Measurements from ENCODE around the gene HSD11B1L.

Gene HSD11B1L

DNA sequence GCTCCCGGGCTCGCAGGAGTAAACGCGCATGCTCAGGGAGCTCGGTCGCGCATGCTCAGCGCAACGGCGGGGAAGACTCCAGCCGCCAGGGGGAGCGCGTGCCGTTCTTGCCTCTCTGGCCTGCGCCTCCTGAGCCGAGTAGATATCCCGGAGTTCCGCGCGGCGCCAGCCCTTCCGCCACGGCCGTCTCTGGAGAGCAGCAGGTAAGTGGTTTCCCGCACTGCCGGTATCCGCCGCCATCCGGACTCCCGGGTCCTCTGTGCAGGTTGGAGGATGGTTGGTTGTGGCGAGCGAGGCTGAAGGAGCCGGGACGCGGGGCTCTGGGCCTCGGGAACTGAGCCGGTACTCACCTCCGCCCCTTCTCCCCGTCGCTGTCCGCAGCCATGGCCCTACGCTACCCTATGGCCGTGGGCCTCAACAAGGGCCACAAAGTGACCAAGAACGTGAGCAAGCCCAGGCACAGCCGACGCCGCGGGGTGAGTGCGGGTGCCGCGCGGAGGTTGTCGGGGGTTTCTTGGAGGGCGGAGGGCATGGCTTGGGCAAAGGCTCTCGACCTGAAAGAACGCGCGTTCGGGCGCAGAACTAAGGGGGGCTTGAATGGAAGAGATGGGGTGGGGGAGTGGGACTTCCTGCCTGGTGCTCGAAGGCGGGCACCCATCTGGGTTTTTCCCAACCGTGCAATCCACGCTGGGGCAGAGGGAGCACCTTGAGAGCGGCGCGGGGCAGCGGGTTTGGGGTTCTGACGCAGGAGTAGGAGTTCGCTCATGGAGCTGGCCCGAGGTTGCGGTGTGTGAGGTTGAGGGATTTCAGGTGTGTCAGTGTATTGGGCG is 9.5 kb downstream of the HSD11B1L start, which contains the start of gene RPL36:
TSS of gene RPL36 (plus strand) at position 171 of the 830 bp plus-strand sequence. CDS start at position 384, 213 bp downstream.
- Histone ChIP-seq H3K27ac (ENCODE audit: low read length) (peak within 1 kb of the TSS; percentile 87), H3K27me3 (ENCODE audit: low read depth, low read length) (no peaks in the 10 kb centered on the region), H3K4me3 (ENCODE audit: low read depth in 1 of 2, low read length in 2 of 2) (peak within 1 kb of the TSS; percentile 79 to 83), H3K36me3 (ENCODE audit: control insufficient read depth in 1 of 2, insufficient read depth in 2 of 2, low read length in 2 of 2) (peaks cover 15 to 34% of the 10 kb centered on the region in 2 donors), H3K4me1 (ENCODE audit: control insufficient read depth in 1 of 2, insufficient read depth in 2 of 2, low read length in 2 of 2) (peaks cover 0 to 25% of the 10 kb centered on the region in 2 donors), H3K9me3 (ENCODE audit: control insufficient read depth in 1 of 2, low read length in 2 of 2) (no peaks in the 10 kb centered on the region)

DNA sequence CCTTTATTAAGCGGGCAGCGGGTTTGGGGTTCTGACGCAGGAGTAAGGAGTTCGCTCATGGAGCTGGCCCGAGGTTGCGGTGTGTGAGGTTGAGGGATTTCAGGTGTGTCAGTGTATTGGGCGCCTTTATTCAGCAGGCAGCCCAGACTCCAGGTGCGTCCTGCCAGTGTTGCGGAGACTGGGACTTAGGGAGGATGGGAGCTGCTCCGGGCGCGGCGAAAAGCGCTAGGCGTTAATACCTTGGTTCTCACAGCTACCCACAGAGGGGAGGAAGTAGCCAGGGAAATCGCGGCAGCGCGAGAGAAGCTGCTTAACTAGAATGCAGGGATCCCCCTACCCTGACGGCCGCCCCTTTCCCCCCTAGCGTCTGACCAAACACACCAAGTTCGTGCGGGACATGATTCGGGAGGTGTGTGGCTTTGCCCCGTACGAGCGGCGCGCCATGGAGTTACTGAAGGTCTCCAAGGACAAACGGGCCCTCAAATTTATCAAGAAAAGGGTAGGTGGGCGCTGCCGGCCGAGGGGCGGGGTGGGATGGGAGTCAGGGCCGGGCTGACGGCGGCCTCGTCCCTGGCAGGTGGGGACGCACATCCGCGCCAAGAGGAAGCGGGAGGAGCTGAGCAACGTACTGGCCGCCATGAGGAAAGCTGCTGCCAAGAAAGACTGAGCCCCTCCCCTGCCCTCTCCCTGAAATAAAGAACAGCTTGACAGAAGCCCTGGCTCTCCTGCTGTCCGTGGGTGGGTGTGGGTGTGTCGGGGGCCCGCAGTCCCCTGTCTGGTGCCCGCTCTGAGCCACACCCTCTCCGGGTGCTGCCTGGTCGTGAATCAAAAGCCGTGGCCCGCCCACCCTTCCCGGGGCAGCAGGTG is 10.4 kb downstream of the HSD11B1L start:
- H3K36me3 ChIP-seq (ENCODE audit: control insufficient read depth in 1 of 2, insufficient read depth in 2 of 2, low read length in 2 of 2) = peaks cover 18 to 43% of the 10 kb centered on the region in 2 donors
- peak overlapping the region; percentile 87 for H3K27ac ChIP-seq (ENCODE audit: low read length)
- H3K4me1 ChIP-seq (ENCODE audit: control insufficient read depth in 1 of 2, insufficient read depth in 2 of 2, low read length in 2 of 2) = peaks cover 0 to 25% of the 10 kb centered on the region in 2 donors
- H3K9me3 ChIP-seq (ENCODE audit: control insufficient read depth in 1 of 2, low read length in 2 of 2) = no peaks in the 10 kb centered on the region
- H3K27me3 ChIP-seq (ENCODE audit: low read depth, low read length) = no peaks in the 10 kb centered on the region
- H3K4me3 ChIP-seq (ENCODE audit: low read depth in 1 of 2, low read length in 2 of 2) = peak overlapping the region; percentile 79 to 83

- H3K4me3 ChIP-seq (ENCODE audit: low read depth in 1 of 2, low read length in 2 of 2) = peak overlapping the region in 1 of 2 donors; percentile 79
- peaks cover 18 to 52% of the 10 kb centered on the region in 2 donors for H3K36me3 ChIP-seq (ENCODE audit: control insufficient read depth in 1 of 2, insufficient read depth in 2 of 2, low read length in 2 of 2)
- no peaks in the 10 kb centered on the region for H3K9me3 ChIP-seq (ENCODE audit: control insufficient read depth in 1 of 2, low read length in 2 of 2)
- no peak overlapping the region for H3K27ac ChIP-seq (ENCODE audit: low read length)
- no peaks in the 10 kb centered on the region for H3K27me3 ChIP-seq (ENCODE audit: low read depth, low read length)
- H3K4me1 ChIP-seq (ENCODE audit: control insufficient read depth in 1 of 2, insufficient read depth in 2 of 2, low read length in 2 of 2) = peaks cover 0 to 25% of the 10 kb centered on the region in 2 donors
These were observed 11.2 kb downstream of the HSD11B1L start for GRCh38 chr19:5691822-5692722.

GRCh38 chr19:5692723-5693194 is 11.9 kb downstream of the HSD11B1L start:
- Histone ChIP-seq H3K4me1 (ENCODE audit: control insufficient read depth in 1 of 2, insufficient read depth in 2 of 2, low read length in 2 of 2) (peaks cover 0 to 25% of the 10 kb centered on the region in 2 donors), H3K4me3 (ENCODE audit: low read depth in 1 of 2, low read length in 2 of 2) (no peak overlapping the region), H3K27ac (ENCODE audit: low read length) (no peak overlapping the region), H3K36me3 (ENCODE audit: control insufficient read depth in 1 of 2, insufficient read depth in 2 of 2, low read length in 2 of 2) (peaks cover 18 to 52% of the 10 kb centered on the region in 2 donors), H3K27me3 (ENCODE audit: low read depth, low read length) (no peaks in the 10 kb centered on the region), H3K9me3 (ENCODE audit: control insufficient read depth in 1 of 2, low read length in 2 of 2) (no peaks in the 10 kb centered on the region)

GRCh38 chr19:5693195-5694166 is 12.7 kb downstream of the HSD11B1L start:
- peaks cover 18 to 56% of the 10 kb centered on the region in 2 donors for H3K36me3 ChIP-seq (ENCODE audit: control insufficient read depth in 1 of 2, insufficient read depth in 2 of 2, low read length in 2 of 2)

DNA sequence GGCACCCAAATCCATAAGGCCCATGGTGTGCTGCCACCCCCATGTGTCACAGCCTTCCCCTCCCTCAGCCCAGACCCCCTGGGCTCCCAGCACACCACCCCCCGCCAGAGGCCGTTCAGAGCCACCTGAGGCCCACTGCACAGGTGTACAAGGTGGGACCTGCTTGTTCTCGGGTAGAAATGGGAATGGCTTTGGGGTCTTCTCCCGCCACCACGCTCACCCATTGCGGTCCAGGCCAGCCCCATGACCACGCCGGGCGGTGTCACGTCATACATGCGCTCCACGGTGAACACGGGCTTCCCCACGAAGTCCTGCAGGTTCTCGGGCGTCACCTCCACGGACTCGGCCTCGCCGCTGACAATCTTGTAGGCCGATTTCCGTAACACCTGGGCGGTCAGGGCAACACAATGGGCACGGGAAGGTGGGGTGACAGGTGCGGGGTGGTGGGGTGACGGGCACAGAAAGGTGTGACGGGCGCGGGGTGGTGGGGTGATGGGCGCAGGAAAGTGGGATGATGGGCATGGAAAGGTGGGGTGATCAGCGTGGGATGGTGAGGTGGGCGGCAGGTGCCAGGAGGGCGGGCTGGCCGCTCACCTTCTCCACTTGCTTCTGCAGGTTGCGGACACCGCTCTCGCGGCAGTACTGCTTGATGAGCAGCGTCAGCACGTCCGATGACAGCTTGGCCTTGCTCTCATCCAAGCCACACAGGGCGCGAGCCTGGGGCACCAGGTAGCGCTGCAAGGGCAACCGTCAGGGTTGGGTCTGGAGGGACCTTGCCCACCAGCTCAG is 13.5 kb downstream of the HSD11B1L start:
- Histone ChIP-seq H3K36me3 (ENCODE audit: control insufficient read depth in 1 of 2, insufficient read depth in 2 of 2, low read length in 2 of 2) (peaks cover 18 to 65% of the 10 kb centered on the region in 2 donors), H3K27ac (ENCODE audit: low read length) (no peak overlapping the region), H3K9me3 (ENCODE audit: control insufficient read depth in 1 of 2, low read length in 2 of 2) (no peaks in the 10 kb centered on the region), H3K4me3 (ENCODE audit: low read depth in 1 of 2, low read length in 2 of 2) (no peak overlapping the region), H3K4me1 (ENCODE audit: control insufficient read depth in 1 of 2, insufficient read depth in 2 of 2, low read length in 2 of 2) (peaks cover 0 to 25% of the 10 kb centered on the region in 2 donors), H3K27me3 (ENCODE audit: low read depth, low read length) (no peaks in the 10 kb centered on the region)

More at GRCh38 chr19:5693195-5694166, 12.7 kb downstream of the HSD11B1L start:
- Histone ChIP-seq H3K9me3 (ENCODE audit: control insufficient read depth in 1 of 2, low read length in 2 of 2) (no peaks in the 10 kb centered on the region), H3K4me3 (ENCODE audit: low read depth in 1 of 2, low read length in 2 of 2) (no peak overlapping the region), H3K27ac (ENCODE audit: low read length) (no peak overlapping the region), H3K27me3 (ENCODE audit: low read depth, low read length) (no peaks in the 10 kb centered on the region), H3K4me1 (ENCODE audit: control insufficient read depth in 1 of 2, insufficient read depth in 2 of 2, low read length in 2 of 2) (peaks cover 0 to 25% of the 10 kb centered on the region in 2 donors)

DNA sequence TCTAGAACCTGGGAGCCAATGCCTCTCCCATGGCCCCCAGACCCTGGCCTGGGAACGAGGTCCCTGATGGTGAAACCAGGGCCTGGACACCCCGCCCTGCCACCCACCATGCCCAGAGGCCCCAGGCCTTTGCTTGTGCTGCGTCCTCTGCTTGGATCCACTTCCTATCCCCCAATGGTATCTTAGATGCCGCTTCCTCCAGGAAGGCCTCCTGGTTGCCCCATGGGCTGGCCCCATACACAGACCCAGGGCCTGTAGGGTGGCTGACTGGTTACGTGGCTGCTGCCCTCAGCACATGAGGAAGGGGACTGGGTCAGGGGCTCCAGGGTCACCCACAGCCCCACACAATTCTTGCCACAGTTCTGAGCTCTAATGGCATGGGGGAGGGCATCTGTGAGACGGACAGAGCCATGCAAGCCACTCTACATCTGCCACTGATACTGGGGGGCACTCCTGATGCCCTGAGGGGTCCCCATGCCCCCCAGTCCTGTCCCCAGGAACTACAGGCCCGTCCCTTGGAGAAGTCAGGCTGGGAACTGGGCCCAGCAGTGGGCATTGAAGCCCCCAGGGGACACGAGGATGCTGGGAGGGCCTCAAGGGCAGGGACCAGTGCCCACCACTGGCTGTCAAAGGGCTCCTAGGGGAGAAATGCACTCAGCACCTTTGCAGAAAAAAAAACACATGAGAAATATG is 14.3 kb downstream of the HSD11B1L start:
- Histone ChIP-seq H3K9me3 (ENCODE audit: control insufficient read depth in 1 of 2, low read length in 2 of 2) (no peaks in the 10 kb centered on the region), H3K27ac (ENCODE audit: low read length) (no peak overlapping the region), H3K36me3 (ENCODE audit: control insufficient read depth in 1 of 2, insufficient read depth in 2 of 2, low read length in 2 of 2) (peaks cover 18 to 68% of the 10 kb centered on the region in 2 donors), H3K4me3 (ENCODE audit: low read depth in 1 of 2, low read length in 2 of 2) (no peak overlapping the region), H3K4me1 (ENCODE audit: control insufficient read depth in 1 of 2, insufficient read depth in 2 of 2, low read length in 2 of 2) (peaks cover 0 to 25% of the 10 kb centered on the region in 2 donors), H3K27me3 (ENCODE audit: low read depth, low read length) (no peaks in the 10 kb centered on the region)

DNA sequence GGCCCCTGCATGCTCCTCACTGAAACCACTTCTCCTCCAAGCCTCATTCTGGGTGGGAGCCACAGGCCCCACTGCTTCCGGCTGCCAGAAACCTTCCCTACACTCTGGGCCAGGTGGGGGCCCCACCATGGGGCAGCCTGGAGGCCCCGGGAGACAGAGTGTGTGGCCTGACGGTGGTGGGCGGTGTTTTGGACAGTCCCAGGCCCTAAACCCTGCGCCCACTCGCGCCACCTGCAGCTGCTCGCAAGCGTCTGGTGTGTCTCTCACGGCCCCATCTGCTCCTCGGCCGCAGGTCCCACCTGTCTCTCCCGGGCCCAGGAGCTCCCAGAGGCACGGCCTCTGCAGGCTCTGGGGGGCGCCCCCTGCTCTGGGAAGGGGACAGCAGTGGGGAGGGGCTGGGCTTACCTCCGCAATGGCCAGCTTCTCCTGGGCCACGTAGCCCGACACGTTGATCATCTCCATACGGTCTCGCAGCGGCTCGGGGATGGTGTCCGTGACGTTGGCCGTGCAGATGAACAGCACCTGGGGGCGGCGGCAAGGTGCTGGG is 14.9 kb downstream of the HSD11B1L start:
- Histone ChIP-seq H3K27me3 (ENCODE audit: low read depth, low read length) (no peaks in the 10 kb centered on the region), H3K36me3 (ENCODE audit: control insufficient read depth in 1 of 2, insufficient read depth in 2 of 2, low read length in 2 of 2) (peaks cover 18 to 73% of the 10 kb centered on the region in 2 donors), H3K4me3 (ENCODE audit: low read depth in 1 of 2, low read length in 2 of 2) (no peak overlapping the region), H3K4me1 (ENCODE audit: control insufficient read depth in 1 of 2, insufficient read depth in 2 of 2, low read length in 2 of 2) (peaks cover 0 to 25% of the 10 kb centered on the region in 2 donors), H3K27ac (ENCODE audit: low read length) (no peak overlapping the region), H3K9me3 (ENCODE audit: control insufficient read depth in 1 of 2, low read length in 2 of 2) (no peaks in the 10 kb centered on the region)
